ES-I3 (cell line): ENCODE measurements around the gene RETSAT.
"Not testable (repeated sequence)": the region's sequence is repeated elsewhere in the genome, so short reads cannot be mapped to it uniquely, and the experiment has no call there.

Experiments
- H3K36me3 ChIP-seq: 2 replicates; pipeline ENCODE4 v1.6.1; 2013; ENCODE audit warnings: mild to moderate bottlenecking, low read length, control low read depth, moderate library complexity; ENCODE audit not compliant: insufficient read depth
- H3K4me1 ChIP-seq: 2 replicates; pipeline ENCODE4 v1.6.1; 2013; ENCODE audit warnings: mild to moderate bottlenecking, control low read depth, low read length; ENCODE audit not compliant: insufficient read depth
- H3K9ac ChIP-seq: 2 replicates; pipeline ENCODE4 v1.6.1; 2013; ENCODE audit warnings: low read depth, mild to moderate bottlenecking, low read length, moderate library complexity
- H3K9me3 ChIP-seq: 2 replicates; pipeline ENCODE4 v1.6.1; 2013; ENCODE audit warnings: mild to moderate bottlenecking, low read length, moderate library complexity; ENCODE audit not compliant: control insufficient read depth, insufficient read depth

Gene RETSAT

GRCh38 chr2:85390941-85391669 lies 36.8 kb upstream of the RETSAT start:
- Histone ChIP-seq H3K9ac (no peak overlapping the region), H3K36me3 (peaks cover 7% of the 10 kb centered on the region)

DNA sequence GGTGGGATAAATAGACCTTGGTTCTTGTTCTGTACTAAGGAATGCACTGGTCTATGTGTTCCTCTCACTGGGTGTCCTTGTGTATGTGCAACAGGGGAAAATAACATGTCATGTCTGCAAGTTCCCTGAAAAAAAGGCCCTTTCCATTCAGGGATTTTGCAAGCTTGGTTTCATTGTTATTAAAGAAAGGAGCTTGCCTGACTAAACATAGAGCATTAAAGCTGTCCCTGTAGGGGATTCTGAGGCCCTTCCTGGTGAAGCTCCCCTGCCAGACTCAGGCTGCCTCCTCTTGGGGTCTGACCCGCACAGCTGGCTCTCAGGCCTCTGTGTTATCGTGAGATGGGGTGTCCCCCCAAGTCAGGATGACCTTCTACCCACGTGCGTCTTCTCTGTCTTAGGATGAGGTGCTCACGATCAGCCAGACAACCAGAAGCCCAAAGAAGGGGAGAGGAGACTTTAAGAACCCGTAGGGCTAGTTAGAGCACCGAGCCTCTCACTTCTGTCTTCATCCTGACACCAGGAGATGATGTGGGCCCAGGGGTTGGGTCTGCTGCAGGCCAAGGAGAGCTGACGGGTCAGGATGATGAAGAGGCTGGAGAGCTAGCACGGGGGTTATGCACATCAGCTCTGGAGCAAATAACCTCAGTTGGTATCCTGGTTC lies 34.7 kb upstream of the RETSAT start:
- Histone ChIP-seq H3K9ac (no peak overlapping the region), H3K36me3 (peaks cover 5% of the 10 kb centered on the region), H3K9me3 (no peaks in the 10 kb centered on the region), H3K4me1 (peaks cover 8% of the 10 kb centered on the region; the same call in 1 of the 2 replicates)

More at GRCh38 chr2:85390941-85391669, 36.8 kb upstream of the RETSAT start:
- no peaks in the 10 kb centered on the region for H3K9me3 ChIP-seq
- peaks cover under 1% of the 10 kb centered on the region; the same call in 1 of the 2 replicates for H3K4me1 ChIP-seq

DNA sequence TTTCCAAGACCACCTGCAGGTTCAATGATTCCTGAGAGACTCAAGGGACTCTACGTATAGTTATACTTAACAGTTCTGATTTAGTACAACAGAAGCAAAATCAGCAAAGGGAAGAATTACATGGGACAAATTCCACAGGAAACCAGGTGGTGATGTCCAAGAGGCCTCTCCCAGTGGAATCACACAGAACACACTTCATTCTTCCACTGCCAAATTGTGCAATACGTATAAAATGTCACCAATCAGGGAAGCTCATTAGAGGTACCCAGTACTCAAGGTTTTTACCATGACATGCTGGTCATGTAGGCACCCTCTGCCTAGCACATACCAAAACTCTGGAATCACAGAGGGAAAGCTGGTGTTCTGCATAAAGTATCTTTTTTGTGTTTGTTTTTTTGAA lies 33.4 kb upstream of the RETSAT start:
- no peaks in the 10 kb centered on the region for H3K9me3 ChIP-seq
- H3K9ac ChIP-seq = no peak overlapping the region
- H3K4me1 ChIP-seq = peaks cover 12% of the 10 kb centered on the region; the same call in 1 of the 2 replicates
- peaks cover 5% of the 10 kb centered on the region for H3K36me3 ChIP-seq

- H3K9ac ChIP-seq = no peak overlapping the region; the same call in 1 of the 2 replicates
Measured at GRCh38 chr2:85385746-85386145, 31.4 kb upstream of the RETSAT start.

GRCh38 chr2:85383850-85384249 lies 29.5 kb upstream of the RETSAT start:
- Histone ChIP-seq H3K36me3 (peaks cover 5% of the 10 kb centered on the region), H3K4me1 (peaks cover 12% of the 10 kb centered on the region; the same call in 1 of the 2 replicates), H3K9ac (no peak overlapping the region), H3K9me3 (peaks cover 5% of the 10 kb centered on the region; the same call in 1 of the 2 replicates)

More at GRCh38 chr2:85385746-85386145, 31.4 kb upstream of the RETSAT start:
- Histone ChIP-seq H3K4me1 (peaks cover 12% of the 10 kb centered on the region; the same call in 1 of the 2 replicates), H3K36me3 (peaks cover 5% of the 10 kb centered on the region), H3K9me3 (peaks cover 2% of the 10 kb centered on the region; the same call in 1 of the 2 replicates)

DNA sequence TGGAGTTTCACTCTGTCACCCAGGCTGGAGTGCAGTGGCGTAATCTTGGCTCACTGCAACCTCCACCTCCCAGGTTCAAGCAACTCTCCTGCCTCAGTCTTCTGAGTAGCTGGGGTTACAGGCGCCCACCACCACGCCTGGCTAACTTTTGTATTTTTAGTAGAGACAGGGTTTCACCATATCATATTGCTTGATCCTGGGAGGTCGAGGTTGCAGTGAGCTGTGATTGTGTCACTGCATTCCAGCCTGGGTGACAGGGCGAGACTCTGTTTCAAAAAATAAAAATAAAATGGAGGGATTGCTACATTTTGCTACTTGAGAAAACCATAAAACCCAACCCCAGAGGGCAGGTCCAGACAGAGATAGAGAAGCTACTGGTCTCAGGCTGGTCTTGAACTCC lies 28.8 kb upstream of the RETSAT start:
- H3K9ac ChIP-seq, H3K36me3 ChIP-seq, H3K9me3 ChIP-seq: not testable (repeated sequence)
- H3K4me1 ChIP-seq = peaks cover 12% of the 10 kb centered on the region; the same call in 1 of the 2 replicates

GRCh38 chr2:85380048-85380447 lies 25.7 kb upstream of the RETSAT start:
- H3K4me1 ChIP-seq = 0 out of 2 replicates have a peak, but pooled peaks cover 3% of the 10 kb centered on the region
- H3K36me3 ChIP-seq = no peaks in the 10 kb centered on the region
- H3K9me3 ChIP-seq = peaks cover 5% of the 10 kb centered on the region; the same call in 1 of the 2 replicates
- H3K9ac ChIP-seq = no peak overlapping the region

- Histone ChIP-seq H3K36me3 (no peaks in the 10 kb centered on the region), H3K4me1 (no peaks in the 10 kb centered on the region), H3K9me3 (peaks cover 5% of the 10 kb centered on the region; the same call in 1 of the 2 replicates), H3K9ac (no peak overlapping the region)
Measured at GRCh38 chr2:85378257-85378656, 23.9 kb upstream of the RETSAT start.

- peaks cover 5% of the 10 kb centered on the region; the same call in 1 of the 2 replicates for H3K9me3 ChIP-seq
- no peaks in the 10 kb centered on the region for H3K36me3 ChIP-seq
- H3K9ac ChIP-seq = no peak overlapping the region
- H3K4me1 ChIP-seq = no peaks in the 10 kb centered on the region
Measured at GRCh38 chr2:85377083-85377482, 22.8 kb upstream of the RETSAT start.

DNA sequence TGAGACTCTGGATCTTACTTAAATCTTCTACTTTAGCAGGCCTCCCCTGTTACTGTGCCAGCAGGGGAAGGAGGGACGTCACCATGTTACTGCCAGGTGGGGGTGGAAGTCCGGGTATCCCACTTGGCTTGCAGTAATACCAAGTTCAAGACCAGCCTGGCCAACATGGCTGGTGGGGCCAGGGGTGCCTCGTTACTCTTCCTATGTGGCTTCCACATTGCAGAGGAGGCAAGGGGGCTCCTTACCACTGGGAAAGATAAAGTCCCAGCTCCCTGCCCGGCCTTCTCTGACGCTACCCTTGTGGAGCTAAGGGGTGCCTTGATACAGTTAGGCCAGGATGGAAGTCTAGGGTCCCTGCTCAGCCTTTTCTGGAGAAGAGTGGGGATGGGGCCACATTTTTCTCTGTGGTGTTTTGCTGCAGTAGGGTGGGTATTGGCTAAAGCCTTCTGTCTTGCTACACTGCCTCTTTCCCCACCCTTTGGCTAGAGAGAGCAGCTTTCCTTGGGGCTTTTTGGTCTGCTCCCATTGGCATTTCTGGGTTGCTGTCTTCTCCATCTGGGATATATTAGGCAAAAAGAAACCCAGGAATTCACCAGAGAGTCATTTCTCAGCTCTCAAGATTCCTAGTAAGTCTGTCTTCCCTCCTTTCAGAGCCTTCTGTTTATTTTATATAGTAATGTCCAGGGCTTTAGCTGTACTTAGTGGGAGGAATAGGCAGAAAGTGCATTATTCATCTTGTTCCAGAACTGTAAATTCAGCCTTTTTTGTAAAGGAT lies 22.1 kb upstream of the RETSAT start:
- Histone ChIP-seq H3K9me3 (peaks cover 5% of the 10 kb centered on the region; the same call in 1 of the 2 replicates), H3K36me3 (no peaks in the 10 kb centered on the region), H3K4me1 (no peaks in the 10 kb centered on the region), H3K9ac (no peak overlapping the region)

- no peaks in the 10 kb centered on the region for H3K4me1 ChIP-seq
- H3K9ac ChIP-seq = no peak overlapping the region
- H3K9me3 ChIP-seq = no peaks in the 10 kb centered on the region
- H3K36me3 ChIP-seq = no peaks in the 10 kb centered on the region
Measured at GRCh38 chr2:85371045-85371444, 16.7 kb upstream of the RETSAT start.

DNA sequence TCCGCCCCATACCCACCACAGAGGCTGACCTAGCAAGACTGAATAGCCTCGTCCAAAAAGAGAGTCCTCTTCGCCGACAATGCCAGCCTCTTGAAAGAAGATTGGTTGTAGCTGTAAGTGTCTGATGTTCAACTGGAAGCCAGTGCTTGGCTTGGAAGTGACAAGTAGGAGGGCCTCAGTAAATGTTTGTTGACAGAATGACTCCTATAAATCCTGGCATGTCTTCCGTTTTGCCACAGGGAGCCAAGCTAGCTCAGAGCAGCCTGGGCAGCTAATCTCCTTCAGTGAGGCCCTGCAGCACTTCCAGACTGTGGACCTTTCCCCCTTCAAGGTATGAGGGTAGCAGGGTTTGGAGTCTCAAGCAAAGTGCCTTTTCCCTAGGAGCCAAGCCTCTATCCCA lies 15.2 kb upstream of the RETSAT start:
- Histone ChIP-seq H3K9me3 (no peaks in the 10 kb centered on the region), H3K36me3 (no peaks in the 10 kb centered on the region), H3K4me1 (no peaks in the 10 kb centered on the region), H3K9ac (no peak overlapping the region)

GRCh38 chr2:85368921-85369320 lies 14.6 kb upstream of the RETSAT start:
- H3K9ac ChIP-seq = no peak overlapping the region
- no peaks in the 10 kb centered on the region for H3K4me1 ChIP-seq
- no peaks in the 10 kb centered on the region for H3K36me3 ChIP-seq
- no peaks in the 10 kb centered on the region for H3K9me3 ChIP-seq

- Histone ChIP-seq H3K36me3 (no peaks in the 10 kb centered on the region), H3K9ac (no peak overlapping the region), H3K9me3 (no peaks in the 10 kb centered on the region), H3K4me1 (no peaks in the 10 kb centered on the region)
Measured at GRCh38 chr2:85367180-85367579, 12.9 kb upstream of the RETSAT start.
